Peyer's patch (tissue), 4 donors: ENCODE data around the gene FAM222A.

Experiments
- CTCF ChIP-seq, 6 experiments: fragments of 450-650 bp in 4 of 6; fragments of 200-600 bp in 2 of 6; sonication (generic) in 1 of 6; IDR thresholded peaks; one replicate each; pipeline ENCODE4 v1.5.1; 2017 to 2019; ENCODE audit warnings: antibody characterized with exemption in 6 of 6, mild to moderate bottlenecking in 3 of 6, moderate library complexity in 1 of 6
- POLR2A ChIP-seq, 2 donors: fragments of 450-650 bp; IDR thresholded peaks; one replicate each; pipeline ENCODE4 v1.5.1; 2017; ENCODE audit warnings: antibody characterized with exemption in 2 of 2, mild to moderate bottlenecking in 2 of 2, moderate library complexity in 2 of 2

DNA sequence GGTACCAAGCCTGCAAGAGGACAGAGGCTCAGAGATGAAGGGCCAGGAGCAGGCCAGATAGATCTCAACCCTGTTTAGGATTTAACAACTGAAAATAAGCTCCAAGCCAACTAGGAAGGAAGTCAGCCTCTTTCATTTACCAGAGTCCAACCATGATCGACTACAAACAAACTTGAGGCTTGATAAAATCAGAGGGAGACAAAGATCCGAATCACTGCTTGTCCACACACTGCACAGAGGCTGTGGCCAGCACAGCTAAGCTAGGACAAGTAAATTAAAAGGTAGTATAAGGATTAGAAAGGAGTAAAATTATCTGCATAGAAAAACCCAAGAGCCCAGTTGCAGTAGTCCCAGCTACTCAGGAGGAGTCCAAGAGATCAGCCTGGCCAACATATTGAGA lies 40.3 kb downstream of the FAM222A start:
- no peak for TF ChIP-seq CTCF (IDR thresholded peaks at IDR 0.05)
- TF ChIP-seq POLR2A (IDR thresholded peaks at IDR 0.05), result no peak
